Measurements from ENCODE around the gene TMC1.

The TMC1 gene

DNA sequence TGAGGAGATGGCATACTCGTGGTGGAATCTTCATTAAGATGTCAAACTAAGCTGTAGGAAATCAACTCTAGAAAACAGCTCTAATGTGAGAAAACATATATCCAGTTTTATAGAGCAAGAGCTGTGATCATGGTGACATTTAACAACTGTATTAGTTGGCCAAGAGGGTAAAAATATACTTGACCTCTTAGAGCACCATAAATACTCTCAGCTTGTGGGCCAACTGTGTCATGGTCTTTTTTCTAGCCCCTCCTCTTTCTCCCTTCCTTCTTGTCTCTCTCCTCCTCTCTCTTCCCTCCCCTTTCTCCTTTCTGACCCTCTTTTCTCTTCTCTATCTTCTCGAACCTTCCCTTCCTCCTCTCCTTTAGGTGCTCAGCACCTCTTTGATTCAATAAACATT lies 54.7 kb downstream of the TMC1 start:
- DNase-seq: no peak

DNA sequence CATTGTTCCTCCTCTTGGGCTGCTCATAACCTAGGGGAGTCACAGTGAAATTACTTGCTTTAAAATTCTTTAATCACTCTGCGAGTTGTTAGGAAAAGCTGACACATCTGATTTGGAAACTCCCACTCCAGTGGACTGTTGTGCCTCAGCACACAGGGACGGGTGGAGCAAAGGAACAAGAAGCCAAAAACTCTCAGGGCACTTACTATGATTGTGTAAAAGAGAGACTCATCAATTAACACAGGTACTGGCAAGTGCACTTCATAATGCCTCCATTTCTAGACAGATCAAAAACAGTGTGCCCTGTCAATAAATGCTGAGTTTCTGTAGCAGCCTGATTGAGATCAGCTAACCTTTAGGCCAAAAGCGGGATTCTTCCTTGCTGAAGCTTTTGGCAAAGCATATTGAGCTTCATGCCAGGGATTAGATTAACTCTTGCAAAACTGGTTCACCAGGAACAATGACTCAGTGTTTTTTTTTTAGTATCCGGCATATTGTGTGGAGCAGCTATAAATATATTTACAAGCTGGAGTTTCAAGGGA lies 55.9 kb downstream of the TMC1 start:
- DNase-seq: peak; percentile 26

DNA sequence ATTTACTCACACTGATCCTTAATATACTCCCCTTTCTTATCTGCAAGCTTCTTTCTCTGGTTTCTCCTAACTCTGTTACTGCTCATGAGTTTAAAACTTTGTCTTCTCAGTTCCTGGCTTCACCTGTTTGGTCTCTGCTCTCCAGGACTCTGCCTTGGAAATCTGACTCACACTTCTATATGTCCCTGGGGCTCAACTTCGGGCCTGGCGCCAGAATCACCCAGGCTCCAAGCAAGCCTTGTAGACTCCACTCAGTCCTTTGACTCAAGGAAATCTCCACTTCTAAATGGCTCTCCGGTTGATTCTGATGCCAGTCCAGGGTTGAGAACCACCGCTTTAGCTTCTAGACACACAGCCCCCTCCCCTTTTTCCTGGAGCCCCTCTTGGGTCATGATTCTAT lies 57.8 kb downstream of the TMC1 start:
- no peak for DNase-seq

DNA sequence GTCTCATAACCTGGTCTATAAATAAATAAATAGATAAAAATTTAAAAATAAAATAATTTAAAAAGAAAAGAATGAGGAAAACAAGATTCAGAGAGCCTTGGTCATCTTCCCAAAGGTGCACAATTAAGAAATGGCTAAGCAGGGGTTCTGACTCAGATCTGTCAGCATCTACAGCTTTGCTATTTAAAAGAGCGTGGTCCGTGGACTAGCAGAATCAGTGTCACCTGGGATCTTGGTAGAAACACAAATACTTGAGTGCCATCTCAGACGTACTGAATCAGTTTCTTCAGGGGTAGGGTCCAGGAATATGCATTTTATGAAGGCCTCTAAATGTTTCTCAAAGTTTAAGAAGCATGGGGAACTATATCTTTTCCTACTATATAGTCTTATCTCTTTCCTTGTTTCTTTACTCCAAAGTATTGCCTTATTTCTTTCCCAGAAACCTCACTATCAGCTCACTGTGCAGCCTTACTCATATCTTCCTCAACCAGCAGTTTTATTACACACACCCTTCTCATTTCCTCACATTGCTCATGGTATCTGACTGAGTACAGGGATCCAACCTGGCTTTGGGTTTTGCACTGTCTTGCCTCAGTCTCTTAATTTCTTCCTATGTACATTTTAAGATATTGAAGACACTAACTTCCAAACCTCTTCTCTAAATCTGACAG lies 58.6 kb downstream of the TMC1 start:
- no peak for DNase-seq

DNA sequence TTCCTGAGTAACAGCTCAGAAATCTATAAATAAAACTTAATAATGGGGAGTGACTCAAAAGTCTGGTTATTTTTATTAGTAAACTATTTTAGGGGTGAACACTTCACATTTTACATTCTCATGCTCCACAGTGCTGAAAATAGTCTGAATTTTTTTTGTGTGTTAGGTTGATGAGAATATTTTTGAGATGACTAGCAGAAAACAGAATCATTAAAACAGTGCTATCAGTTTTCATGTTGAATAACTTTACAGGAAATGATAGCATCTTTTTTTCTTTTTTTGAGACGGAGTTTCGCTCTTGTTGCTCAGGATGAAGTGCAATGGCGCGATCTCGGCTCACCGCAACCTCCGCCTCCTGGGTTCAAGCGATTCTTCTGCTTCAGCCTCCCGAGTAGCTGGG lies 60.3 kb downstream of the TMC1 start:
- DNase-seq: no peak

DNA sequence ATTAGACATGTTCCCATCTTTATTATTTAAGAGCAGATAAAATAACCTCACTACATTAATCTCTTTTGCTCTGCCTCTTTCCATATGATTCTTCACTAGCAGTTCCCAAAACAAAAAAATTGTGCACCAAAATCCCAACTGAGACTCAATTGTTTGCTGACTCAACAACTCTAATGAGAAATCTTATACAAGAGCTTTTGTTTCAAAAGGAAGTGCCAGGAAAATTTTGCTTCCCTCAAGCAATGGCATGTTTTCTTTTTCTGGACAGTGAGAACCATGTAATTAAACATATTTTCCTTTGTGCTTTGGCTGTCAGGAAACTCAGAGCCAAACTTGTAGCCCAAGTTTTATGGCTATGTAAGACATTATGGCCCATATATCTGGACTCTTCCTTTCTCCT lies 62.0 kb downstream of the TMC1 start:
- DNase-seq: no peak

DNA sequence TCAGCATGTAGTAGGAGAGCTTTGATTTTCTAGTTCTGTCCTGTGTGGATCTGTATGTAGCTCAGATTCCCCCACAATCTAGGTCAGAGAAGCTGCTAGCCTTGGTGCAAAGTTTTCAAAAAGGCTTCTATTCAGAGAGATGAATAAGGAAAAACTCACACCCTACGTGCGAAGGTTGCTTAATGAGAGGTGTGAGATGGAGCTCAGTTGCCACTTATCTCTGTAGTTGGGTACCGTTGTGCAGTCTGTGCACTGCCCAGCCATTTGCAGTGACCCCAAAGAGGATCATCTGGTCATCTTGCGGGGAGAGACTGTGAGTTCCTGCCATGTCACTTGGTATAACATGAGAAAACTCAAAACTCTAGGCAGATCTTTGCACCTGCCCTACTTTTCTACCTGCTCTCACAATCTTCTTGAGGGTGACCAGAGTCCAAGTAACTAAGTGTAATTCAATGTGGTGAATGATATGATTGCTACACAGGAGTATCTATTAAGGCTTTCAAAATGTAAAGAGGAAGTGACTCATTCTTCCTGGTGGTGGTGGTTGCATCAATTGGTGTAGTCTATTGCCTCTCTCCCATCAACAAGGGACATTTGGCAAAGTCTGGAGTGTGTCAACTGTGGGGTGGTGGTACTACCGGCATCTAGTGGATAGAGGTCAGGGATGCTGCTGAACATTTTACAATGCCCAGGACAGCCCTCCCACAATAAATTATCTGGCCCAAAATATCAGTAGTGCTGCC lies 65.2 kb downstream of the TMC1 start:
- no peak for DNase-seq

DNA sequence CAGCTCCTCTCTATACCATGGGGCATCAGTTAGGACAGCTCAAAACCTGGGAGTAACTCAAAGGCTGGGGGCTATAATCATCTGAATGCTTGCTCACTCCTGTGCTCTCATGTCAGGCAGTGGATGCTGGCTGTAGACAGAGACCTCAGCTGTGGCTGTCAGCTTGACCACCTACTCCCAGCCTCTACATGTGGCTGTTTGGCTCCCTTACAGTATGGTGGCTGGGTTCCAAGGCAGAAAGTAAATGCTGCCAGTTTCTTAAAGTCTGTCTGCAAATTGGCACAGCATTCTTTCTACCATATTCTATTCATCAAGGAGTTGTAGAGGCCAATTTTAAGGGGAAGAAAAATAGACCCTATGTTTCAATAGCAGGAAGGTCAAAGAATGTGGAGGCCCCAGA lies 66.9 kb downstream of the TMC1 start:
- no peak for DNase-seq

DNA sequence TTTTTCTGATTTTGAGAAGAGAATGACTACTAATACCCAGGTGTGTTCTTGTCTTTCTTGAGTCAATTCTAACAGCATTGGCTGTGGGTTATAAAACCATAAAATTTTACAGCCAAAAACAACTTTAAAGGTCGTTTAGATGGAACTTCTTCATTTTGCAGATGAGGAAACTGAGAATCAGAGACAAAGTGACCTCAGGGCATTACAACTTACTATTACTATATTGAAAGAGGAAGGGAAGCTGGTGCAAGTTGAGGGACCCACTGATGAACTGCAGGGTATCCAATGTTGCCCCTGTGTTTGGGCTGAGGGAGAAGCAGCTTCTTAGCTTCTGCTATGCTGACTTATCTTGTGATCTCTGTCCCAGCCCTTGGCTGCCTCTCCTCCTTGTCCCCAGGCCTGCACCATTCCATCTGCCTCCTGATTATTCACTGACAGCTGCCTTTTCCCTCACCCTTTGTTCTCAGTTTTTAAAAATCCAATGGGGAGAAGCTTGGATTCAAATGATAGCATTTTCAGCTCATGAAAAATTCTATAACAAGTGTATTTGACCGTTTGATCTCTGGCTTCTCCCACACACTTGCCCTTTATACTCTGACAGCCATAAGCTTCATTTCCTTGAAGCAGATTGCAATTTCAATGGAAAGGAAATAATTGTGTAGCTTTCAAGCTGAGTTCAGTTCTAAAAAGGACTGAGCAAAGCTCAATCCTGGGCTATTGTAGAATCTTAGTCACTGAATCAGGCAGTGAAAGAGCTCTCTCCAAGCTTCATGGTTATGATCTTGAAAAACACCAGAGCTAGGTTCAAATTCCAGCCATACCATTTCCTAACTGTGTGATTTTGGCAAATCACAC lies 68.5 kb downstream of the TMC1 start:
- DNase-seq: no peak

DNA sequence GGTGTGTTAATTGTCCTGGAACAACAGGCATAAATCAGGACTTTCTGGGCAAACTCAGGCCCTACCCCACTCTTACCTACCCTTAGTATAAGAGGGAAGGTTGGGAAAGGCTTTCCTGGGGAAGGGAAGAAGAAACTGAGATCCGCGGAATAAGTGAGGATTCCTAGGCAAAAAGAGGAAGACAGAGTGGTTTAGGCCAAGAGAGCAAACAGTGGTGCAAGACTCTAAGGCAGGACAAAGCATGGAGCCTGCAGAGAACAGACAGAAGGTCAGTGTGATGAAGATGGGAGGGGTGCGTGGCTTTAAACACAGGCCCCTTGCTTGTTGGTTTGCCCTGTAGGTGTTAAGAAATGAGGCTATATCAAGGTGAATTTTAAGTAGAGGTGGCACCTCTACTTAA lies 69.4 kb downstream of the TMC1 start:
- no peak for DNase-seq

DNA sequence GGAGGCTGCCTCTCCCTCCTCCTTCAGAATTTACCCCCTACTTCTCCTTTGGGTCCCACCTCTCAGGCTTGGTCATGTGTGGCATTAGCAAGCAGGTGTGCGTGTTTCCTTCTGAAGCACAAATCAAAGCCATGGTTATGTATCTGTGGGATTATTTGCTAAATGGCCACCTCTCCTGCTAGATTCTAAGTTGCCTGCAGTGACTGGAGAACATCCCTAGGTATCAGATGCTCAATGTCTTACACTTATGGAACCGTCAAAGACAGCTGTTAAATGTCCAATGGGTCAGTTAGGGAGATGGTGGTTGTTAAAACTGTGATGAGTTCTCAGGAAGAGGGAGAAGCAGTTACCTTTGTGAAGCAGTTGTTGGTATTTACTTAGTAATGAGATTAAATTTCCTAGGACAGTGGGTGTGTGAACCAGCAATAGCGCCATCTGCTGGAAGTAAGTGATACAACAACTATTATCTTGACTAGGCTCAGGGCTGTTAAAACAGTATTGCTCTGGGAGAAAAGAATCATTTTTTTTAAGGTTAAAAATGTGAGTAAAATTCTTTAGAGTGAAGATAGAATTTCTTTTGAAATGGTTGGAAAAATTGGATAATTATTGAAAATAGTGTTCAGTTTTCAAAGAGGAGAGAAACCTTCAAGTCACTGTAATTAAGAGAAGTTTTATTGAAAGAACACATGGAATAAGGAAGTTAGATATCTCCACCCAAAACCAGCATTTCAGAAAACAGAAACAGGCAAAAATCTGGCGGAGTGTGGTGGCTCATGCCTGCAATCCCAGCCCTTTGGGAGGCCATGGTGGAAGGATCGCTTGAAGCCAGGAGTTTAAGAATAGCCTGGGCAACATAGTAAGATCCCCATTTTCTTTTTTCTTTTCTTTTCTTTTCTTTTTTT lies 71.3 kb downstream of the TMC1 start:
- peak; percentile 91 for DNase-seq

DNA sequence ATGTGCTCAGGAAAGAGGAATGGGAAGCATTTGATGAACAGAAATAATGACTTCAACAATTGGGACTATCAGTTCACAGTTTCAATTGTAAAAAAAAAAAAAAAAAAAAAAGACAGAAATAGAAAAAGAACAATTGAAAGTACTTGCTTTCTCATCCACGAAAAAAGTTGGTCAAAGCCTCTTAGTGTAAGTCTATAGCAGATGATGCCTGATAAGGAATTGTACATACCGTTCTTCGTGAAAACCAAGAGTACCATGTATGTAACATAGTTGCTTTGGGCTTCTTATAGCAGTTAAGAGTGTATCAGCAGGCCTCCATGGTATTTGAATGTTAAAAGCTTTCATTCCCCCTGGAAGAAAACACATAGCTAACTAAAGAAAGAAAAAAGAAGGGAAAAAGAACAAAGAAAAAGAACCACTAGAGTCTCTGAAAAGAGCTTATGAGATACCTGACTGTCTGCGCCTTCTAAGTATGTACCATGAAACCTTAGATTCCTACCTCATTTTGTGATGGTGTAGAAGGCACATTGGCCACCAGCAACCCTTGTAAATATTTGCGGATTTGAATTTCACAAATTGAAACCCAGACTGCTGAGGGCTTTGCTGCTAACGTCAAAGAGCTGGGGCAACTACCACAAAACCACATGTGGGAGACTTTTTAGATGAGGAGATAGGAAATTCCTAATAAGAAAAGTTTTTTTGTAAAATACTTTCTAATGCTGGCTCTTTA lies 75.2 kb downstream of the TMC1 start:
- no peak for DNase-seq

DNA sequence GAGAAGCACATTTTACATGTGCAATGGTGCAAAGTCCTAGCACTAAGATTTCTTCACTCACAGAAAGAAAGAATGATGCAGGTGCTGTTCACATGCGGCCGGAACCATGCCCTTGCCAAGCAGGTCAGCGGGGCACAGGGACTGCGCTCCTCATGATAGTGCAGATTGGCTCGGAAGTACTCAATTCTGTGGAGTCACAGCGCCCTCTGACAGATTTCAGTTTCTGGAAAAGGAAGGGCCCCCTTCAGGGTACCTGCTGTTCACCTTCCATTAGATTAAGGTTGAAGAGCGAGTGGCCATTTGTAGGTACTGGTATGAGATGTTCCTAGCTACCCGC lies 75.7 kb downstream of the TMC1 start:
- DNase-seq: no peak

DNA sequence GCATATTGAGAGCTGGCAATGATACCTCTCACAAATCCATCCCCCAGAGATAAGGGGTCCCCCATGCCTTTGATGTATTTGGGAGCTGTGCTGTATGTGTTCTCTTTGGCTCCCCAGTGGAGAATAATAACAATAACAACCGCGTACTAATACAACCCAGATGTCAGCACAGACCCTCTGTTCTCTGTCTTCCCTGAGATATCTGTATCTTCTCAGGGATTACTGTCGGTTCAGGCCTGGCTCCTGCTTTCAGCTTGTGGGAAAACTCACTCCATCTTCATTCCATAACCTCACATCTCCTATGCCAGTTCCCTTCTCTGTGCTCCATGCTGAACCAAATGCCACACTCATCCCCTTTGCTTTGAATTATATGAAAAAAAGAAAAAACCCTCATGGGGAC lies 76.2 kb downstream of the TMC1 start:
- no peak for DNase-seq

DNA sequence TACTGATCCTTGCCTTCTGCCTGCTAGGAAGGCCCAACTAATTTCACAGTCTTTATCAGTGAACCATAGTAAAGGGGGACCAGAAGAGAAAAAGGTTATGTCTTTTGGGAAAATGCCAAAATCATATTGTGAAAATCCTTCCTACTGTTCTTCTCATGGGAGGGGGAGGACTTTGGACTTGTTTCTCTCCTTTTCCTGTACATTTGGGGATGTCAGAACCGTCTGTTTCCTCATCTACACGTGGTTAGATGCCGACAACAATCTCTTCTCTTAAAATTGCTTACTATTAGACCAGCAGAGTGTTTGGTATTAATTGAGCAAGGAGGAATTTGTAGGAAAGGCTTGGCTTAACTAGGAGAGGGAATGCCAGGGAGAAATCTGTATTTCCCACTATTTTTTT lies 77.2 kb downstream of the TMC1 start:
- no peak for DNase-seq

DNA sequence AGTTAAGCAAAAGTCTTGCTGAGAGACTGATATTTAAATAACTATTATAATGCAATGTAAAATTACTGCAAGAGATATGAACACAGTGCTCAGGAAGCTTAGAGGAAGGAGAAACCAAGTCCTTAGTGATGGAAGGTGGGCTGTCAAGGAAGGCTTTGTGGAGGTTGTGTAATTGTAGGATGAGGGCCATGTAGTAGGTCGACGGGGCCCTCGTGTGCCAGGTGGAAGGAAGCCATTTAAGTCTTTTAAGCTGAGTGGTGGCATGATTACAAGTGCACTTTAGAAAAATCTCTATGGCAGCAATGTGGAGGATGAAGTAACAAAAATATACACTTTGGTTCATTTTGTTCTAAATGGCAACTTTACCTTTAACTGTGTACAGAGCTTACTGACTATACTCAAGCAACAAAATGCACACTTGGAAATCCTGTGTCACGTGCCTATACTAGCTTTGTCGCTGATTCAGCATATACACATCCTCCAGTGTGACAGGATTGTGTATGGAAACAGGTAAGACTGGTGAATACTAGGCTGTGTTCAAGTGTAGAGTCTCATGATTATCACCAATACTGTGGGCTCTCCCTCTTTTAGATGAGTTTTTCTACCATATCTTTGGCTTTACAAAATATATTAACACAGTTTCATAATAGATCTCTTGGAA lies 78.6 kb downstream of the TMC1 start:
- peak; percentile 18 for DNase-seq

DNA sequence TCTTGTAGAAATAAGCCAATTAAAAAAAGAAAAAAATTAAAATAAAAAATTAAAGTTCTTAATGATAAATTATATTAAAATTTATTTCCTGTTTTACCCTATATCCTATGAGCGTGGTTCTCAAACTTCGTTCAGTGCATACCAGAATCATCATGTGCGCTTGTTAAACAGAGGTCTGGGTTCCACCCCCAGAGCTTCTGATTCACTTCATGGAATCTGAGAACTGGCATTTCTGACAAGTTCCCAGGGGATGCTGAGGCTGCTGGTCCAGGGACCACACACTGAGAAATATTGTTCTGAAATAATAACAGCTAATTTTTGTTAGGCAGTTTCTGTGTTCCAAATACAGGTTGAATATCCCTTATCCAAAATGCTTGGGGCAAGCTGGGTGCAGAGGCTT lies 79.3 kb downstream of the TMC1 start:
- no peak for DNase-seq

DNA sequence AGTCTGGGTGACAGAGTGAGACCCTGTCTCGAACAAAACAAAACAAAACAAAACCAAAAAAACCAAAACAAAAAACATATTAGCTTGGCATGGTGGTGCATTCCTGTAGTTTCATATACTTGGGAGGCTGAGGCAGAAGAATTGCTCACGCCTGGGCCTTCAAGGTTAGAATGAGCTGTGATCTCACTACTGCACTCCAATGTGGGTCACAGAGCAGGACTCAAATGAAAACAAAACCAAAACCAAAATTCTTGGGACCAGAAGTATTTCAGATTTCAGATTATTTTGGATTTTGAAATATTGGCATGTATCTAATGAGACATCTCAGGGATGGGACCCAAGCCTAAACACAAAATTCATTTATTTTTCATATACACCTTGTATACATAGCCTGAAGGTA lies 80.2 kb downstream of the TMC1 start:
- DNase-seq: no peak

DNA sequence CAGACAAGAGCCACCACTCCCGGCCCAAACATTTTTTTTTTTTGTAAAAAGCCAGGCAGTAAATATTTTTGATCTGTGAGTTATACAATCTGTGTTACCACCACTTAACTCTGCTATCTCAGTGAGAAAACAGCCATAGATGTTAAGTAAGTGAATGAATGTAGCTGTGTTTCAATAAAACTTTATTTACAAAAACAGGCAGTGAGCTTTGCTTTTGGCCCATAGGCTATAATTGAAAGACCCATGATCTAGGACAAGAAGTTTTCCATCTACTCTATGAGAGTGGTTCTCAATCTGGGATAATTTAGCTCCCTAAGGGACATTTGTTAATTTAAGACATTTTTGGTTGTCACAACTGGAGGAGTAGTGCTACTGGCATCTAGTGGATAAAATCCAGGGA lies 91.0 kb downstream of the TMC1 start:
- no peak for DNase-seq

DNA sequence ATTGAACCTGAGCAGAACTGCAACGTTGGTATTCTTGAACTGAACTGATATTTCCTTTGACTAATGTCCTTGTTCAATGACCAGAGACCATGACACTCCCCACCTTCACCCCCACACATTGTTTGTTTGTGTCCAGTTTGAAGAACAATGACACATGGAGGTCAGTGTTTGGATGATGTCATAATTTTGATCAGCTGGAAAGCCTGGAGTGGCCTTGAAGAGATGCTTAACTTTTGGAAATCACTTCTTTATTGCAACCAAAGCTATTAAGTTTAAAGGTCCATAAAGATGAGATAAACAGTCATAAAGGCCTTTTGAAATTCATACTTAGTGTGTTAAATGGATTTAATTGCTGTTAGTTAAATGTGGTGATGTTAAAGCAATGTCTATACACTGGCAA lies 92.7 kb downstream of the TMC1 start:
- no peak for DNase-seq

DNA sequence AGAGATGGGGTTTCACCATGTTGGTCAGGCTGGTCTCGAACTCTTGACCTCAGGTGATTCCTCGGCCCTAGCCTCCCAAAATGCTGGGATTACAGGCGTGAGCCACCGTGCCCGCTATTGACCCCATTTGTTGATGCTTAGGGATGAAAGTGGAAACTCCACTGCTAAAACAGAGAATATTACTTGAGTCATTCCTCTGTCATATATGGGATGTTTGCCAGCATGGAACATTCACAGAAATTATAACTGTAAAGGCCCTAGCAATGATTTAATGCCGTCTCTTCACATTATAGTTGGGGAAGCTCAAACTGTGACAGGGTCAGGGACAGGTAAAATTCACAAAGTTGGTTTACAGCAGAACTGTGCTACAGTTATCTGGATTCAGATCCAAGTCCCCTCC lies 94.5 kb downstream of the TMC1 start:
- no peak for DNase-seq

DNA sequence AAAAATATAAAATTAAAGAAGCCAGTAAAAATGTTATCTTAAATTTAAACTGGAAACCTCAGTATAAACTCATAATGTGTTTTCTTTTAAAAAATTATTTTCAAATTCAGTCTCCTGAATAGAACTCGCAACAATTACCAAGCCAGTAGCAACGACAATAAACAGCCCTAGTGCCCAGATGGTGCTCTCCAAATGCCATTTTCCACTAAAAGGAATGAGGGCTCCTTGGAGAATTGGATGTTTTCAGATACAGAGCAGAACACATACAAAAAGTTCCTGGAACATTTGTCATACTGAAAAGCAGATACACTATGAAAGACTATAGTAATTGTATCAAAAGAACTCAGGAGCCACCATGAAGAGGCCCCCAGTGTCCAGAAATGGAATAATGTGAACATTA lies 97.4 kb downstream of the TMC1 start:
- DNase-seq: no peak
